CD4-positive, alpha-beta T cell (primary cell): ENCODE data around the gene NUP210. TPM values are rescaled to one million over a fixed set of nuclear protein-coding genes. Genes with fewer than 3 reads are reported as not detected.

ENCODE experiments used
- ATAC-seq: fragments of 200-7000 bp; cut with Tn5 transposase; one replicate; pipeline ENCODE4 v1.10.0; 2022; ENCODE audit warnings: mild to moderate bottlenecking; ENCODE audit not compliant: poor library complexity
- CTCF ChIA-PET: fragments of 350-600 bp; sonication (Branson Sonifier 250); formaldehyde crosslinking; loops from one replicate; lab custom pipeline; 2021; ENCODE audit warnings: antibody characterized with exemption, inconsistent platforms; lab: Charles Lee
- POLR2A ChIA-PET: fragments of 350-600 bp; sonication (Branson Sonifier 250); formaldehyde crosslinking; loops from one replicate; lab custom pipeline; 2021; ENCODE audit warnings: antibody characterized with exemption, inconsistent platforms; lab: Charles Lee
- DNase-seq, 14 experiments: peaks; one replicate each; pipeline ENCODE4 v3.0.0-alpha.2; 2013 to 2020; ENCODE audit warnings: mixed read lengths in 2 of 14
- H3K27ac ChIP-seq, 2 donors: one replicate each; pipeline versions ENCODE4 v1.5.1 to v1.7.0; 2013; ENCODE audit warnings: low read length in 2 of 2, low read depth in 1 of 2, mild to moderate bottlenecking in 1 of 2
- H3K27me3 ChIP-seq, 2 experiments: 1 replicate in 1 of 2; 2 replicates in 1 of 2; pipeline versions ENCODE4 v1.6.1 to v1.7.0; 2013; ENCODE audit warnings: low read length in 2 of 2, control low read depth in 1 of 2, mild to moderate bottlenecking in 1 of 2, moderate library complexity in 1 of 2; ENCODE audit not compliant: insufficient read depth in 2 of 2, control insufficient read depth in 1 of 2
- H3K36me3 ChIP-seq: one replicate; pipeline ENCODE4 v1.6.1; 2013; ENCODE audit warnings: low read length, control low read depth; ENCODE audit not compliant: insufficient read depth
- H3K4me1 ChIP-seq: one replicate; pipeline ENCODE4 v1.6.1; 2013; ENCODE audit warnings: low read length, control low read depth; ENCODE audit not compliant: insufficient read depth
- H3K4me3 ChIP-seq: one replicate; pipeline ENCODE4 v1.5.1; 2013; ENCODE audit warnings: mild to moderate bottlenecking, low read length, moderate library complexity
- H3K9me3 ChIP-seq, 2 experiments: 1 replicate in 1 of 2; 2 replicates in 1 of 2; pipeline versions ENCODE4 v1.6.1 to v1.7.0; 2013; ENCODE audit warnings: low read length in 2 of 2, mild to moderate bottlenecking in 2 of 2, control low read depth in 1 of 2, moderate library complexity in 1 of 2; ENCODE audit not compliant: control insufficient read depth in 1 of 2, insufficient read depth in 1 of 2
- H3K27ac Mint-ChIP-seq: one replicate; pipeline ENCODE4 v1.8.0; 2020; ENCODE audit warnings: mixed read lengths
- H3K27me3 Mint-ChIP-seq: one replicate; pipeline ENCODE4 v1.8.0; 2021; ENCODE audit warnings: mixed read lengths
- H3K36me3 Mint-ChIP-seq: one replicate; pipeline ENCODE4 v1.8.0; 2021; ENCODE audit warnings: low read depth, mixed read lengths
- H3K4me1 Mint-ChIP-seq: one replicate; pipeline ENCODE4 v1.8.0; 2021; ENCODE audit warnings: low read depth, mixed read lengths
- H3K4me3 Mint-ChIP-seq: one replicate; pipeline ENCODE4 v1.8.0; 2020; ENCODE audit warnings: mild to moderate bottlenecking, mixed read lengths
- H3K9me3 Mint-ChIP-seq: one replicate; pipeline ENCODE4 v1.8.0; 2020; ENCODE audit warnings: mixed read lengths
- intact Hi-C, 2 experiments: fragments of 100-400 bp; cut with DNase I in 1 of 2; cut with micrococcal nuclease in 1 of 2; formaldehyde crosslinking; loops; one replicate each; pipeline versions ENCODE4 v1.15.1 to v1.9.0; 2023 to 2025; cut with DNase I, micrococcal nuclease
- total RNA-seq, 174 experiments: library from RNA in 2 of 174; stranded (reverse) in 2 of 174; gene quantifications; one replicate each; pipeline ENCODE4 v1.2.3 and lab custom pipeline; 2021 to 2026
- TF ChIP-seq, protein P1 (sequence below): fragments of 200-600 bp; IDR thresholded peaks from one replicate; pipeline ENCODE4 v1.8.0; 2022; ENCODE audit warnings: antibody characterized with exemption, mild to moderate bottlenecking

The NUP210 gene
- total RNA-seq, 2 experiments from 2014 or later: 82.0 to 83.5 TPM

DNA sequence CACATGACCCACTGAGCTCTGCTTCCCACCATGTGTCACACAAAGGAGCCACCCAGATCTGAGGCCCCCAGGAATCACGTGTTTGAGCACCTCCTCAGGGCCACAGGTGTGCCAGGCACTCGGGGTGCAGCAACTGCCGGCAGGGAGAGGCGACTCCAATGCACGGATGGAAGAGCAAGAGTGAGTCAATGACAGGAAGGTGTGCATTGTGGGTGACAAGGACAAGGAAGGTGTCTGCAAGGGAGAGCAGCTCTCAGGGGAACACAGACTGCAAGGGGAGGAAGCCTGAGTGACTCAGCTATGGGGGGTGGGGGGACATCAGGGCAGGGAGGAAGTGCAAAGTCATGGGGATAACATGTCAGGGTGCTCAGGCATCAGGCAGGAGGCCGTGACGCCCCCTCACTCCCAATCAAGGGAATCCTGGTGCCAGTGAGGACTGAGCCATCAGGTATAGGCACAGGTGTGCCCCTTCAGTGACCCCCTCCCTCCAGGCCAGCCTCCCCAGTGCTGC is 67.4 kb downstream of the NUP210 start:
- H3K27me3 ChIP-seq: no peaks in the 10 kb centered on the region
- H3K27ac ChIP-seq: peak overlapping the region in 1 of 2 donors; percentile 22
- ChIA-PET CTCF (no interaction called here), POLR2A (interaction anchor here (0.9 to 1.4 kb wide), 2 partner anchors 99 to 127 kb away, joined by 3 to 7 read pairs; partner anchors contain the start of gene HDAC11)
- peak in 5 of 14 experiments; percentile 11 to 55 (median 22) for DNase-seq
- H3K4me1 ChIP-seq: peaks cover 33% of the 10 kb centered on the region
- peaks cover 0 to 13% of the 10 kb centered on the region in 2 experiments for H3K9me3 ChIP-seq
- ATAC-seq: no peak
- intact Hi-C loops: loop anchor here in 1 of 2 experiments (5.0 kb wide), 1 partner anchor 35 kb away; no protein-coding TSS in a partner anchor
- no peaks in the 10 kb centered on the region for H3K27me3 Mint-ChIP-seq
- peaks cover 90% of the 10 kb centered on the region for H3K36me3 Mint-ChIP-seq
- no peak overlapping the region for H3K4me3 Mint-ChIP-seq
- H3K9me3 Mint-ChIP-seq: no peaks in the 10 kb centered on the region
- H3K27ac Mint-ChIP-seq: peak overlapping the region; percentile 73
- H3K4me3 ChIP-seq: no peak overlapping the region
- peaks cover 41% of the 10 kb centered on the region for H3K4me1 Mint-ChIP-seq
- H3K36me3 ChIP-seq: peaks cover 84% of the 10 kb centered on the region
- TF ChIP-seq, protein P1, sequence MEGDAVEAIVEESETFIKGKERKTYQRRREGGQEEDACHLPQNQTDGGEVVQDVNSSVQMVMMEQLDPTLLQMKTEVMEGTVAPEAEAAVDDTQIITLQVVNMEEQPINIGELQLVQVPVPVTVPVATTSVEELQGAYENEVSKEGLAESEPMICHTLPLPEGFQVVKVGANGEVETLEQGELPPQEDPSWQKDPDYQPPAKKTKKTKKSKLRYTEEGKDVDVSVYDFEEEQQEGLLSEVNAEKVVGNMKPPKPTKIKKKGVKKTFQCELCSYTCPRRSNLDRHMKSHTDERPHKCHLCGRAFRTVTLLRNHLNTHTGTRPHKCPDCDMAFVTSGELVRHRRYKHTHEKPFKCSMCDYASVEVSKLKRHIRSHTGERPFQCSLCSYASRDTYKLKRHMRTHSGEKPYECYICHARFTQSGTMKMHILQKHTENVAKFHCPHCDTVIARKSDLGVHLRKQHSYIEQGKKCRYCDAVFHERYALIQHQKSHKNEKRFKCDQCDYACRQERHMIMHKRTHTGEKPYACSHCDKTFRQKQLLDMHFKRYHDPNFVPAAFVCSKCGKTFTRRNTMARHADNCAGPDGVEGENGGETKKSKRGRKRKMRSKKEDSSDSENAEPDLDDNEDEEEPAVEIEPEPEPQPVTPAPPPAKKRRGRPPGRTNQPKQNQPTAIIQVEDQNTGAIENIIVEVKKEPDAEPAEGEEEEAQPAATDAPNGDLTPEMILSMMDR: no peak

DNA sequence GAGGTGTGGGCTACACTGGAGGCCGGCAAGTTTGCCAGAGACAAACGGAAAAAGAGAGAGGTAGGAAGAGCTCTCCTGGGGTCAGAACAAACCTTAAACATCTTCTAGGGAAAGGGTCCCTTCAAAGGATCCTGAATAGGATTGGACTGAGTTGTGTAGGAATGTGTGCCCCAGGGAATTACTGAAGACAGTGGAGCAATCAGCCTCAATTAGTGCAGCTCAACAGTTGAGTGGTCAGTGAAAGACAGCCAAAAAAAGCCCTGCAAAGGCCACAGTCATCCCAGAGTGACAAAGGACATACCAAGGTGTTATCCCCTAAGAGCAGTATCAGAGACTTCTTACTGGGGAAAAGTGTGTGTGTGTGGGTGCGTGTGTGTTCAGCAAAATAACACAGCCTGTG is 70.3 kb downstream of the NUP210 start:
- DNase-seq (no peak), ATAC-seq (no peak)
- Mint-ChIP-seq H3K4me1 (peaks cover 50% of the 10 kb centered on the region), H3K36me3 (peaks cover 80% of the 10 kb centered on the region), H3K27ac (peak overlapping the region; percentile 85), H3K4me3 (peak overlapping the region; percentile 14), H3K9me3 (no peaks in the 10 kb centered on the region), H3K27me3 (no peaks in the 10 kb centered on the region)
- intact Hi-C loops: loop anchor here in 1 of 2 experiments (2.0 to 10.0 kb wide), 4 partner anchors 37 to 525 kb away; no protein-coding TSS in a partner anchor
- no peaks in the 10 kb centered on the region for H3K27me3 ChIP-seq
- H3K27ac ChIP-seq: peak overlapping the region; percentile 39 to 51
- TF ChIP-seq, protein P1: no peak
- peaks cover 51% of the 10 kb centered on the region for H3K4me1 ChIP-seq
- H3K4me3 ChIP-seq: no peak overlapping the region
- POLR2A ChIA-PET: interaction anchor here (1.0 to 4.9 kb wide), 11 partner anchors 13 to 1301 kb away, joined by 3 to 73 read pairs (median 5); partner anchors contain the start of genes CCDC174, HDAC11 and NUP210
- CTCF ChIA-PET: interaction anchor here (1.4 kb wide), 1 partner anchor 308 kb away, joined by 3 read pairs; no protein-coding TSS in a partner anchor
- H3K36me3 ChIP-seq: peaks cover 72% of the 10 kb centered on the region
- peaks cover 0 to 13% of the 10 kb centered on the region in 2 experiments for H3K9me3 ChIP-seq

DNA sequence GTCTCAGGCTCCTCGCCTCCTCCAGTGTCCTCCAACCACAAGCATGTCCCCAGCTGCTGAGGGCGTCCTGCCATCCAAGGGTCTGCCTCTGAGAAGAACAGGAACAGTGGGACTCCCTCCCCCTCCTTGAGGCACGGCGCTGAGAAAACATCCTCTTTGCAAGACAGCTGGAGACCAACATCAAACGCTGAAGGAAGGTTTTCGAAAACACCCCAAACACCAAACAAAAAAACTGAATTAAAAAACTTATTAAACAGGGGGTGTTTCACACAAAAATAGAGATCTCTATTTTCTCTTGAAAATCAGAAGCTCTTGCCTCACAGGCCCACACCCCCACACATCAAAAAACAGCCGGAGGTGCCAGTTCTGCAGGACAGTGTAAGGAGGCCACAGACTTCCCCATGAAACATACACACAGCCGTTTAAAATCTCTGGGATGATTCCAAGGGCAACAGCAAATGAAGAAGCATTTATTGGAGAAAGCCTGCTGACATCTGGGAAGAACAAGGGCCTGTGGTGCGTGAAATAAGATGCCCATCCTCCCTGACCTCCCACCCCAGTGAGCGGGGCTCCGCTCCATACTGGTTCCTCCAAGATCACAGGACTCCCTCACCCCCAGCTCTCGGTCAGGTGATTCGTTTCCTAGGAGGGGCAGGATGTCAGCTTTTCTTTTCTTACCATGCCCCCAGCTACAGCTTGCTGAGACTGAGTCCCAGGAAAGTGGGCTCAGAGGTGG is 71.3 kb downstream of the NUP210 start:
- H3K27me3 Mint-ChIP-seq: no peaks in the 10 kb centered on the region
- peaks cover 0 to 13% of the 10 kb centered on the region in 2 experiments for H3K9me3 ChIP-seq
- H3K9me3 Mint-ChIP-seq: no peaks in the 10 kb centered on the region
- peak overlapping the region; percentile 87 for H3K4me3 Mint-ChIP-seq
- H3K27ac Mint-ChIP-seq: peak overlapping the region; percentile 85
- peak in 9 of 14 experiments; percentile 20 to 53 (median 37) for DNase-seq
- peak overlapping the region; percentile 28 for H3K4me3 ChIP-seq
- ChIA-PET POLR2A (interaction anchor here (0.6 to 4.9 kb wide), 21 partner anchors 10 to 1302 kb away, joined by 3 to 73 read pairs (median 4); partner anchors contain the start of genes CCDC174, HDAC11 and NUP210), CTCF (interaction anchor here (0.9 to 1.4 kb wide), 2 partner anchors 103 to 309 kb away, joined by 3 read pairs; no protein-coding TSS in a partner anchor)
- H3K27ac ChIP-seq: peak overlapping the region; percentile 39 to 51
- H3K4me1 ChIP-seq: peaks cover 51% of the 10 kb centered on the region
- H3K36me3 ChIP-seq: peaks cover 72% of the 10 kb centered on the region
- peaks cover 79% of the 10 kb centered on the region for H3K36me3 Mint-ChIP-seq
- TF ChIP-seq, protein P1: no peak
- intact Hi-C loops: loop anchor here in 1 of 2 experiments (2.0 to 10.0 kb wide), 3 partner anchors 68 to 526 kb away; no protein-coding TSS in a partner anchor
- ATAC-seq: peak; percentile 22
- H3K4me1 Mint-ChIP-seq: peaks cover 54% of the 10 kb centered on the region
- H3K27me3 ChIP-seq: no peaks in the 10 kb centered on the region
